Activated gamma-delta T cell (primary cell): ENCODE measurements around the gene ADGRF5.

Source experiments
- DNase-seq: peaks from one replicate; lab custom pipeline; 2025; lab: John Stamatoyannopoulos, UW
- total RNA-seq, 2 donors: gene quantifications; one replicate each; lab custom pipeline; 2026; lab: John Stamatoyannopoulos, UW

The ADGRF5 gene, protein sequence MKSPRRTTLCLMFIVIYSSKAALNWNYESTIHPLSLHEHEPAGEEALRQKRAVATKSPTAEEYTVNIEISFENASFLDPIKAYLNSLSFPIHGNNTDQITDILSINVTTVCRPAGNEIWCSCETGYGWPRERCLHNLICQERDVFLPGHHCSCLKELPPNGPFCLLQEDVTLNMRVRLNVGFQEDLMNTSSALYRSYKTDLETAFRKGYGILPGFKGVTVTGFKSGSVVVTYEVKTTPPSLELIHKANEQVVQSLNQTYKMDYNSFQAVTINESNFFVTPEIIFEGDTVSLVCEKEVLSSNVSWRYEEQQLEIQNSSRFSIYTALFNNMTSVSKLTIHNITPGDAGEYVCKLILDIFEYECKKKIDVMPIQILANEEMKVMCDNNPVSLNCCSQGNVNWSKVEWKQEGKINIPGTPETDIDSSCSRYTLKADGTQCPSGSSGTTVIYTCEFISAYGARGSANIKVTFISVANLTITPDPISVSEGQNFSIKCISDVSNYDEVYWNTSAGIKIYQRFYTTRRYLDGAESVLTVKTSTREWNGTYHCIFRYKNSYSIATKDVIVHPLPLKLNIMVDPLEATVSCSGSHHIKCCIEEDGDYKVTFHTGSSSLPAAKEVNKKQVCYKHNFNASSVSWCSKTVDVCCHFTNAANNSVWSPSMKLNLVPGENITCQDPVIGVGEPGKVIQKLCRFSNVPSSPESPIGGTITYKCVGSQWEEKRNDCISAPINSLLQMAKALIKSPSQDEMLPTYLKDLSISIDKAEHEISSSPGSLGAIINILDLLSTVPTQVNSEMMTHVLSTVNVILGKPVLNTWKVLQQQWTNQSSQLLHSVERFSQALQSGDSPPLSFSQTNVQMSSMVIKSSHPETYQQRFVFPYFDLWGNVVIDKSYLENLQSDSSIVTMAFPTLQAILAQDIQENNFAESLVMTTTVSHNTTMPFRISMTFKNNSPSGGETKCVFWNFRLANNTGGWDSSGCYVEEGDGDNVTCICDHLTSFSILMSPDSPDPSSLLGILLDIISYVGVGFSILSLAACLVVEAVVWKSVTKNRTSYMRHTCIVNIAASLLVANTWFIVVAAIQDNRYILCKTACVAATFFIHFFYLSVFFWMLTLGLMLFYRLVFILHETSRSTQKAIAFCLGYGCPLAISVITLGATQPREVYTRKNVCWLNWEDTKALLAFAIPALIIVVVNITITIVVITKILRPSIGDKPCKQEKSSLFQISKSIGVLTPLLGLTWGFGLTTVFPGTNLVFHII (N-terminal part only)
- 0 to 0.04 reads per million in 2 donors for total RNA-seq

DNA sequence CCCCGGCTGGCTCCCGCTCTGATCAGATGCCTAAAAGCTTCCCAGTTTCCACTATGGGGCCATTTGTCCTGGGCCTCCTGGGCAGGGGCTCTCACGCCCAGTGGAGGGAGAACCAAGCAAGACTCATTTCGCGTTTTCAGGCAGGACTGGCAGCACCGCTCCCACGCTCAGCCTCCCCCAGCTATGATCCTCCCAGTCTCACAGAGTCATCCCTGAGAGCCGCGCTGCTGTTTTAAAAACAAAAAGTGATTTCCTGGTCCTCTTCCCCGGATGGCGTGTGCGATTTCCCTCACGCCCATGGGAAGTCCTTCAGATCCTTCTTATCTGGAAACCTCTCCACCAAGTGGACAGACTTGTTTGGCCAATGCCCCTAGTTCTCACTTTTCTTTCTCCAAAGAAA is at the start of gene ADGRF5:
Gene ADGRF5, minus strand, starts transcription at position 208 of the 400 bp plus-strand sequence. CDS start 15,176 bp downstream, outside the sequence.
- DNase-seq = no peak

DNA sequence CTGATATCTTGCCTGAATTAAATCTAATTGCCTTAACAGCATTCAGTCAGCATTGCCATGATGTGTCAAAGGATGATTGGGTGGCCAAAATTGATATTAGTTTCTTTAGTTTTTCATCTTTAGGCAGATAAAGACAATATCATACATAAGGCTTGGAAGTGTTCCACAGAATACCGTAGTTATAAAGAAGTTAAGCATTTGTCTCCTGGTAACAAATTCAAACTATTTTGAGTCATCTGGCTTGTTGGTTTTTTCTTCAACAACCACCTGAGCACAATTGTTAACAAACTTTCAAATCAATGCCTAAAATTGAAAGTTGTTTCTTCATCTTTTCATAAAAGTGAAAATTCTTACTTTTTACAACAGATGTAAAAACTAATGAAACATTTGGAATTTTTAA is 47.5 kb upstream of the ADGRF5 start:
- DNase-seq = no peak

DNA sequence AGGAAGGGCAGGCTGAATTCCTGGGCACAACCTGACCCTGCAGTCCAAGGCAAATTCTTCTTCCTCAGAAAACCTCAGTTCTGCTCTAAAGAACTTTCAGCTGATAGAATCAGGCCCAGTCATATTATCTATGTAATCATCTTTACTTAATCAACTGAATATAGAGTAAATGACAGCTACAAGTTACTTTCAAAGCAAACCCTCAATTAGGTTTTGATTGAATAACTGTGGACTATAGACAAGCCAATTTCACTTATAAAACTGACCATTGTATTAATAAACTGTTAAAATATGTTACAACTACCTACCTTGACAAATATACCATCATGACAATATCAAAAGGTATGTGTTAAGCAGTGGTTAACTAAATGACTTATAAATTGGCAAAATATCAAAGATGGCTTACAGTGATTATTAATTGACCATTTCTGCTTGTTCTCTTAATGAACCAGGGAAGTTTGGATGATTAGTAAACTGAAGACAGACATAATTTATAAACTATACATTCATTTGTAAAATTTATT is 46.1 kb upstream of the ADGRF5 start:
- no peak for DNase-seq

DNA sequence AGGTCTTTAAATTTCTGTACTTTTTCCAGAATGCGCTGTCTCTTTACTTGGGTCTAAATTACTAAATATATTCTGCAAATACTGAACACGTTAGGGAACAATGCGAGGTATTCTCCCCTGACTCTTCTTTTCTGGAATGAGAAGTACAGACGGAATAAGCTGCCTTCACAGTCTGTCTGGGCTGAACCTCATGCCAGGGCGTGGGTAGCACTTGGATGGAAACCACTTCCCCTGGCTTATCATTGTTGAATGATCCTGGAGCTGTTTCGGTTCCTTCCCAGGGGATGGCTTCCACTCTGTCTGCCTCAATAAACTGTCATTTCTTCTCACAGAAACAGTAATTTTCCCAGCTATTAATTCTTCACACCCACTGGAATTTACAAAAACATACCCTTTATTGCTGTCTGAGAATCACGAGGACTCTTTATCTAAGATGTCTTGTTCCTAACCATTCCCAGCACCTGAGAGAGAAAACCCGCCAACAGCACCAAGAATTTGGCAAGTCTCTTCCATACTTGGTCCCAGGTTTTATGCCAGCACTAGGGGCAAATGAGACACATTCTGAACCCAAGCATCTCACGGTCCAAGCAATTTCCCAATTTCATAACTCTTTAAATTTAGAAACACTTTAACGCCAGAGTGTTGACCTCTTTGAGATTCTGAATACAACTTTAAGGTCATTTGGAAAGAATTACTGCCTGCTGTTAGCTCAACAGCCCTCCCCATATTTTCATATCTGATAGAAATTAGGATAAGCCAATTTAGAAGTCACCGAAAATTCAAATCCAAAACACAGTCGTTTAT is 43.2 kb upstream of the ADGRF5 start:
- no peak for DNase-seq

DNA sequence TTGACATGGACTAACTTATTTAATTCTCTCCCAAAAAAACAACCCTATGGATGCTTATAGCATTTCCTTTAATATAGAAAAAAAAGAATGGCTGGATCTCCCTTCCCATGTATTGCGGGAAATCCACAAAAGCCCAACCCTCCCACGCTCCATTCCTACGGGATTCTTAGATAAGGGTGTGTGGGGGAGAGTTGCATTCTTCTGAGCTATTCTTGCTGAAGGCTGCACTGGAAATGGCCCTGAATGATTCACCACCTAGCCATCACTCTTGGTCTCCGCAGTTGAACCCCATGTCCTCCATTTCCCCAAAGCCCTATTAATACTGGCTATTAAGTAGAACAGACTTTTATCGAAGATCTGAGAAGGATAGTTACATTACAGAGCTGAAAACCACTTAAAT is 41.9 kb upstream of the ADGRF5 start:
- no peak for DNase-seq

DNA sequence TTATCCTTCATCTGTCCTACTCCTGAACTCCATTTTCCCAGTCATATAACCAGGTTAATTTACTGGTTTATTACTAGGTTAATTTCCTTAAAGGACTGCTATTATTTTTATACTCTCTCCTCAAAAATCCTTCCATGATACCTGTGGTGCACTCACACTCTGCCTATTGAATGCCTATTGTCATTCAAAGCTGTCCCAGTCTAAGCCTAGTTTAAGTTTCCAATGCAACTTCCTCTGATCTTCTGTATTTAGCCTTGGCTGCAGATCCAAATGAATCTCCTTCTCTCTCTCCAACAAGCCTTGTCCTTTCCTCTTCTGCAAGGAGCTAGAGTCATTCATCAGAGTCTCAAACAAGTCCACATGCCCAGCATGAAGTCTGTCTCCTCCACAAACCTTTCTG is 41.3 kb upstream of the ADGRF5 start:
- DNase-seq = no peak

DNA sequence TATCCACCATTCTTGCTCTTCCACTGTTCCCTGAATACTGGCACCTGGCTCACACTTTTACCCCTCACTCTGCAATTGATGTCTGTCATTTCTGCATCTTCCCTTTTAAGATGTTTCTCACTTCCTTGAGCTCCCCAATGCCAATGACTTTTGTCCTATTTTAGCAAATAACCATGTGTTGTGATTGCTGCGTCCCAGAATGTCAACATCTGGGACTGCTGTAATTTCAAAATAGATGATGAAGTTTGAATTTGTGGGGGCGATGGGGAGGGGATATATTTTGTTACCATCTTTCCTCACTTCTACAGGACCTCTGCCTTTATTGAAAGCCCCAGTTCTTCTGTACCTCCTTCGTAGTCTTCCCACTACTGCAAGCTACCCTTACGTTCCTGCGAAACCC is 40.0 kb upstream of the ADGRF5 start:
- no peak for DNase-seq

DNA sequence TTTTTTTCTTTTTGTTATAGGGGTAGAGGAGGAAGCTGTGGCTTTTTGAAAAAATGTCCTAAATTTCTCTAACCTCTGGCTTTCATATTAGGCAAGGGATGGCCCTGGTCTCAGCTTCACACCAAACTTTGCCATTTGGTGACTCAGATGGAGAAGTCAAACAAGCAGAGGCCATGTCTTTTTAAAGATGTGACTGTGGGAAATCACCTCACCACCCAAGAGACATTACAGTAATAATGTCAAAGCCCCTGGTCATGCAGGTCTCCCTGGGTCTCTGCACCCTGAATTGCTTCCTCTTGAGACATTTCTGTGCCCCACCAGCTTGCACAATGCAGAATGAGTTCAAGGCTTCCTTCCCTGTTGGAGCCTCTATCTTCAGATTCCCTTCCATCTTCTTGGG is 39.5 kb upstream of the ADGRF5 start:
- DNase-seq = no peak

DNA sequence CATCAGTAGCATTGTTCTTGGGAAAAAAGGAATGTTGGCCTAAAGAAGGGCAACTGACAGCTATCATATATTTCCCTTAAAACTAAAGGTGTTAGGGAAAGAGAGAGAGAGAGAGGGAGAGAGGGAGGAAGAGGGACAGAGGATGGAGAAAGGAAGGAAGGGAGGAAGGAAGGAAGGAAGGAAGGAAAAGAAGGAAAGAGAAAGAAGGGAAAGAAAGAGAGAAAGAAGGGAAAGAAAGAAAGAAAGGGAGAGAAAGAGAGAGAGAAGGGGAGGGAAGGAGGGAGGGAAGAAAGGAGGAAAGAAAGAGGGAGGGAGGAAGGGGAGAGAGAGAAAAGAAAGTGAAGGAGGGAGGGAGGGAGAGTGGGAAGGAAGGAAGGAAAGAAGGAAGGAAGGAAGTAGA is 37.7 kb upstream of the ADGRF5 start:
- DNase-seq = no peak

DNA sequence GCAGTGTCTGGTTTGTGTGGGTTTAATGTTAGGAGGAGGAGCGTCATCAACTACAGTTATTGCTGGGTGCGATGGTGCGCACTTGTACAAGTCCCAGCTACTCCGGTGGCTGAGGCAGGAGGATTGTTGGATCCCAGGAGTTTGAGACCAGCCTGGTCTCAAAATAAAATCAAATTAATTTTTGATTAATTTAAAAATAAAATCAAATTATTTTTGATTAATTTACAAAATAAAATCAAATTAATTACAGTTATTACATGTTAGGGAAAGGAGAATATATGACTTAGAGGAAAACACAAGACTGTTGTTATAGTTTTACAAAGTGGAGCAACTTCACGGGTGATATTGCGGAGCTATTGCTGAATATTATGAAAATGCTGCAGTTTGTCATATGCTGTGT is 34.7 kb upstream of the ADGRF5 start:
- no peak for DNase-seq

DNA sequence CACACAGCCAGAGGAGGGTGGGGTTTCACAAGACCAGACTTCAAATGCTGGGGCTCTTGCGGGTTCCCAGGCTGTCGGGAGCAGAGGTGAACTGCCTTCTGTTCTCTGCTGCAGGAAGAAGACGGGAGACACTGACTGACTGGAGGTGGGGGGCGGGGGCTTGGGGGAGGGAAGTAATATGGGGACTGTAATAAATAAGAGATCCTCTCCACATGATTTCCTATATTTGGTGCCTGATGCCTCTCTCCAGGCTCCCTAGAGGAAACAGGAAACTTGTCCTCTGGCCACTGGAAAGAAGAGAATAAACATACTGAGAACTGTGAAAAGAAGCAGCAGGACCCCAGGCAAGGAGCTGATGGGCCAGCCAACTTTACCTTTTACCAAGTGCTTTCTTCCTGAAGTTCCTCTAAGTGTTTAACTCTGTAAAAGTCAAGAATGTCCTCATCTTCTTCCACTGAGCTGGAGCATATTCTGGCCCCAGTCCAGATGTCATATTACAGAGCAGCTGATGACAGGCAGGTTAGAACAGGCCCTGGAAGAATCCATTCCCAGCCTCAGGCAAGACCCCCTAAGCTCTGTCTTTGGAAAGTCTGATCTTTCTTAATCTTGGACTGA is 33.2 kb upstream of the ADGRF5 start:
- DNase-seq = no peak

DNA sequence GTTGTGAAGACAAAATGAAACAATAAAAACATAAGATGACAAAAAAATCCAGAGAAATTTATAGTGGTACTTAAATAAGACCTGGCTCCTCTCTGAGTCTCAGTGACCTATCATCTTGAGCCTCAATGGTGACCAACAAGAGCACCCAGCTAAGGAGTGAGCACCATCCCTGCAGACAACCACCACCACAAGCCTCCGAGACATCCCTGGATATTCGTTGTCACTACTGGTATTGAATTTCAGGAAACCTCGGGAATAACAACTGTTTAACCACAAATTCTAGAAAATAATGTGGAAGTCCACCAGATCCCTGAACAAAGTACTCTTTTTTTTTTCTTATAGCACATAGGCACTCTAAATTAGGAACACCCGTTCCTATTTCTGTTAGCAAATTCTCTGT is 32.2 kb upstream of the ADGRF5 start:
- DNase-seq = no peak

DNA sequence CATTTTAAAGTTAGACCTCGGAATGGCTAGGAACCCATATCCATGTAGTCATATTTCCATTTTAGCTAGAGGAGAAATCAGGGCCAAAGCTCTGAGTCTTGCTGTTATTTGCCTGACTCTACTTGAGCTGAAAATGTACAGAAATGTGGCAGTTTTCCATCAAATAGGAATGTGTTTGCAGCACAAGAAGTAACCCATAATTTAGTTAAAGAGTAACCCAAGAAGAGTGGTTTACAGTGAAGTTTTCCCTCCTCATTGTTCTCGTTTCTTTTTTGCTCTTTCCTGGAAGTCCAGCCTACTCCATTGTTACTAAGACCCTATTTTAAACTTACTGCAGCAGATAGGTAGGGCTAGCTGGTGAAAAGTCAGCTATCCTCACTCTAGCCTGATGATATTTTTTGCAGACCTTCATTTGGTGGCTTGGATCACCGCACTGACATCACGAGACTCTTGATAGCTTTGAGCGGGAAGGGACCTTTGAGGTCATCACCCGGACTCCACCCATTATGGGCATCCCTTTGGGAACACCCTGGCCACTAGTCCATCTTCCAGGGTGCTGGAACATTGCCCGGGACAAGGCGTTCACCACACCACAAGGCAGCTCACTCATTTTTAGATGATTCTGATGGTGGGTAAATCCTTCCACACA is 28.0 kb upstream of the ADGRF5 start:
- DNase-seq = no peak

DNA sequence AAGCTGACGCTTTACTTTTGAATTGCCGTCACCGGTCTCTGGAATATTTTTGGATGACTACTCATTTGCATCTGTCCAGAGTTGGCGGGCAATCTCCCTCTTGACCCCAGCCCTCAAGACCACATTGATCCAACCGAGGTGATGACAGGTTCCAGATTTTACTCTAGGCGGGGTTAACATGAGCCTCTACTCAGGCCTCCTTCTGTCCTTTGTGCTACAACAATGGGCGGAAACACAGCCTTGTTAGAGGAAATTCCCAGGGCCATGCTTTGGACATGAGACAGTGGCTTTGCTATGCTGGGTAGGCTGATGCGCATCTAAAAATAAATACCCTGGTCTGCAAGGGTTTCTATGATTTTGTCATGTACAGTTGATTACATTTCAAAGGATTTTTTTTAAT is 27.0 kb upstream of the ADGRF5 start:
- no peak for DNase-seq

DNA sequence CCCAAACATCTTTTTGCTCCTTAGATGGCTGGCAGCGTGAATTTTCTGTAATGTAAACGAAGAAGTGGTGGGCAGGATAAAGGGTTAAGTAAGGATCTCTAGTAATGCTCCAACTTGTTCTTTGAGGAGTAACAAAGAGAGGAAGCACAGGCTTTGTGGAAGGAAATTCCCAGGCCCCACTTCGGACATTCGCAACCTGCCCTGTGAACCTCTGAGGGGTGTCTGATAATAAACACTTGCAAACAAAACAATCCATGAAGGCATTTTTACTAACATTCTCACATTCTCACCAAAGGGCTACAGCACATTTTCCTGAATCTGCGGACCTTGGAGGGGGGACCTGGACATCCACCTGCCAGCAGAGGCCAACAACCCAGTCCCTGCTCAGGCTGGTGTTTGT is 25.8 kb upstream of the ADGRF5 start:
- DNase-seq = no peak

DNA sequence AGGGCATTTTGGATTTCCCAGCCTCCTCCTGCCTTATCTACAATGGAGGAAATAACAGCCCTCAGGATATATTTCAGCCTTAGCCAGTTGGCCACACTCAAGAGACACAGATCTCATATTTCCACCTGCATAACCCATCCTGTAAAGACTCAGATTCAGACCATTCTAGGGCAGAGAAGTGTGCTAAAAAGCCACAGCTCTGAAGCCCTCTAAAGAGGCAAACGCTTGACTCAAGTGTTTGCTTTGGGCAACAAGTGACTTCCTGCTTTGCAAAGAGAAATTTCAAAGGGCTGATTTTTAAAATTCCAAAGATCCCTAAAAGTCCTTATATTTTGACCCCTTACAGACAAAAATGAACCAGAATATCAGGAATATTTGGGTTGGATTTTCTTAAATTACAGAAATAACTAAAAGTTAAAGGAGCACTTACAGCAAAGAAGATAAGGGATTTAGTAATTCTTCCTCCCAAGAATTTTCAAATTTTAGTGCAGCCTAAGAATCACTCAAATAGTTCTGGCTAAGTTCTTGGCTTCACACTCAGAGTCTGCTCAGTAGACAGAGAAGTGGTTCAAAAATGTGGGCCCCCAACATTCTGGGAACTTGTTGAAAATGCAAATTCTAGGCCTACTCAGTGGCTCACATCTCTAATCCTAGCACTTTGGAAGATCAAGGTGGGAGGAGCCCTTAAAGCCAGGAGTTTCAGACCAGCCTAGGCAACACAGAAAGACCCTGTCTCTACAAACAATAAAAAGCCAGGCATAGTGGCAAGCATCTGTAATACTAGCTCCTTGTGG is 18.9 kb upstream of the ADGRF5 start:
- no peak for DNase-seq

DNA sequence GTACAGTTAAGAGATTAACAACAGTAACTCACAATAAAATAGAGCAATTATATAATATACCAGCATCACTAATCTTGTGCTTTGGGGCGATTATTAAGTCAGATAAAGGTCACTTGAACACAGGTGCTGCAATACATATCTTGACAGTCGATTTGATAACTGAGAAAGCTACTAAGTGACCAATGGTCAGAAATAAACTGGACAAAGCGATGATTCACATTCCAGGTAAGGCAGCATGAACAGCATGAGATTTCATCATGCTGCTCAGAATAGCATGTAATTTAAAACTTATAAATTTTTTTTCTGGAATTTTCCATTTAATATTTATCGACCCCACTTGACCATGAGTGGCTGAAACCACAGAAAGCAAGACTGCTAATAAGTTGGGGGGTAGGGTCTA is 15.9 kb upstream of the ADGRF5 start:
- DNase-seq = no peak

DNA sequence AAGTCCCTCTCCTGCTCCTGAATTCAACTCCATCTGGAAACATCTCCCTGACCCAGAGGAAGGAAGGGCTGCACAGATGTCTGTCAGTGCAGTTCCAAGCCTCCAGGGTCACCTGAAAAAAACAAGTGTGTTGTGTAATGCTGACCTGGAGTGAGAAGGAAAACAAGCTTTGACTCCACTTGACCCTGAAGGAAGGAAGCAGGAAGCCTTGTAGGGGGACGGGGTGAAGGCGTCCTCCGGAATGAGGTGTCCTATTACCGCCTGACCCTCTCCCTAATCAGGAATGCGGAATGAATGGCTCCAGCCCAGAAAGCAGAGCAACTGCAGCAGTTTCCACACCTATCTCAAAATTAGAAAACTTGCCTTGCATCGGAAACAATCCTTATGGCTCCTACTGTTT is 13.9 kb upstream of the ADGRF5 start:
- no peak for DNase-seq

DNA sequence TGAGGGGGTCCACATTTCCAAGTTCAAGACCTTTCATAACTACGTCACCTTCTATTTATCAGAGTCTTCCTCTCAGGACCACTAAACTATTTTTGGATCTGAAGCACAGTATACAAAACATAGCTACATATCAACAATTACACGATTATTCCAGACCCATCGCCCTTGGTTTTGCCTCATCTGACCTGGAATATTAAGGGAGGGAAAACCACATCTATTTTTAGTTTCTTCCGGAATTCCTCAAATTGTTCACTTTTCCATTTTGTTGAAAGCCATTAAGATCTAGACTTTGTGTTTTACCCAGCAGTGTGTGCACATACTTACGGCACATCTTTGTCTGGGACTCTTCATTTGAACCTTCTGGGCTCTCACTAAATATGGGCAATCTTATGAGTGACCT is 12.0 kb upstream of the ADGRF5 start:
- DNase-seq = no peak
